PC-3 (cell line): ENCODE data around the gene IPO8. TPM values are rescaled to one million over a fixed set of nuclear protein-coding genes. Genes with fewer than 3 reads are reported as not detected.

ENCODE experiments used
- ATAC-seq: fragments of 200-7000 bp; cut with Tn5 transposase; 2 replicates; pipeline ENCODE4 v1.9.1; 2020; ENCODE audit warnings: mild to moderate bottlenecking, moderate library complexity
- BruUV-seq: library from RNA; stranded (reverse); fragments of 400-500 nt; replicated peaks from 2 replicates; lab custom pipeline; 2021; lab: Mats Ljungman, UMichigan
- CTCF ChIA-PET: fragments of 300-600 bp; sonication (Branson Sonifier 250); formaldehyde crosslinking; loops from one replicate; lab custom pipeline; 2022; ENCODE audit warnings: antibody characterized with exemption; lab: Charles Lee
- POLR2A ChIA-PET: fragments of 300-600 bp; sonication (Branson Sonifier 250); formaldehyde crosslinking; loops from one replicate; lab custom pipeline; 2022; ENCODE audit warnings: antibody characterized with exemption; ENCODE audit not compliant: unreplicated experiment; lab: Charles Lee
- DNase-seq: peaks from one replicate; pipeline ENCODE4 v3.0.0-alpha.2; 2015
- H2AFZ ChIP-seq: fragments of 300-600 bp; sonication (generic); 2 replicates; pipeline ENCODE4 v1.6.0; 2016; ENCODE audit warnings: antibody characterized with exemption, low read length
- H3F3A ChIP-seq: fragments of 300-600 bp; sonication (generic); one replicate; pipeline ENCODE4 v1.6.0; 2017; ENCODE audit warnings: antibody characterized with exemption, low read length, control low read depth, mild to moderate bottlenecking; ENCODE audit not compliant: unreplicated experiment
- H3K27ac ChIP-seq: fragments of 300-600 bp; sonication (generic); 2 replicates; pipeline ENCODE4 v1.5.1; 2016; ENCODE audit warnings: mild to moderate bottlenecking, low read length
- H3K27me3 ChIP-seq: fragments of 300-600 bp; sonication (generic); 2 replicates; pipeline ENCODE4 v1.6.1; 2016; ENCODE audit warnings: low read length, mixed read lengths
- H3K36me3 ChIP-seq: fragments of 300-600 bp; sonication (generic); 2 replicates; pipeline ENCODE4 v1.6.1; 2016; ENCODE audit warnings: low read depth, mixed run types, low read length, mixed read lengths
- H3K4me1 ChIP-seq: fragments of 300-600 bp; sonication (generic); 2 replicates; pipeline ENCODE4 v1.5.1; 2016; ENCODE audit warnings: low read length; ENCODE audit not compliant: insufficient read depth
- H3K4me2 ChIP-seq: fragments of 300-600 bp; sonication (generic); 2 replicates; pipeline ENCODE4 v1.6.0; 2016; ENCODE audit warnings: low read length
- H3K4me3 ChIP-seq: fragments of 300-600 bp; sonication (generic); 2 replicates; pipeline ENCODE4 v1.5.1; 2016; ENCODE audit warnings: mild to moderate bottlenecking, low read length, mixed read lengths
- H3K79me2 ChIP-seq: fragments of 300-600 bp; sonication (generic); 2 replicates; pipeline ENCODE4 v1.6.1; 2017; ENCODE audit warnings: low read length, mixed read lengths
- H3K9ac ChIP-seq: fragments of 300-600 bp; sonication (generic); 2 replicates; pipeline ENCODE4 v1.6.0; 2016; ENCODE audit warnings: mild to moderate bottlenecking, low read length
- H3K9me2 ChIP-seq: fragments of 300-600 bp; sonication (generic); replicated peaks from 2 replicates; pipeline ENCODE4 v1.6.1; 2016; ENCODE audit warnings: mixed run types, low read length, mixed read lengths
- H3K9me3 ChIP-seq: fragments of 300-600 bp; sonication (generic); 2 replicates; pipeline ENCODE4 v1.6.1; 2016; ENCODE audit warnings: low read length, mixed read lengths
- H4K20me1 ChIP-seq: fragments of 300-600 bp; sonication (generic); 2 replicates; pipeline ENCODE4 v1.6.1; 2016; ENCODE audit warnings: low read length, mixed read lengths
- CTCF ChIP-seq: fragments of 300-600 bp; sonication (generic); conservative IDR thresholded peaks from 2 replicates; pipeline ENCODE4 v1.5.1; 2017; ENCODE audit warnings: antibody characterized with exemption, low read depth, mild to moderate bottlenecking, low read length
- EZH2 ChIP-seq: fragments of 300-600 bp; sonication (generic); IDR thresholded peaks from one replicate; pipeline ENCODE4 v1.6.1; 2017; ENCODE audit warnings: antibody characterized with exemption, mild to moderate bottlenecking, low read length; ENCODE audit not compliant: unreplicated experiment
- EZH2phosphoT487 ChIP-seq: fragments of 300-600 bp; sonication (generic); IDR thresholded peaks from 2 replicates; pipeline ENCODE4 v1.6.1; 2018; ENCODE audit warnings: mild to moderate bottlenecking, antibody characterized with exemption, low read length, borderline replicate concordance
- intact Hi-C: fragments of 100-400 bp; cut with micrococcal nuclease; formaldehyde crosslinking; loops from 2 replicates; pipeline ENCODE4 v1.9.0; 2023
- total RNA-seq: library from RNA; depleted of rRNA; stranded (reverse); fragments of >200 nt; gene quantifications from 2 replicates; pipeline ENCODE4 v1.2.3, GENCODE V29; 2014

IPO8 gene
- total RNA-seq, 1 experiment from 2014 or later: 13.3 TPM

DNA sequence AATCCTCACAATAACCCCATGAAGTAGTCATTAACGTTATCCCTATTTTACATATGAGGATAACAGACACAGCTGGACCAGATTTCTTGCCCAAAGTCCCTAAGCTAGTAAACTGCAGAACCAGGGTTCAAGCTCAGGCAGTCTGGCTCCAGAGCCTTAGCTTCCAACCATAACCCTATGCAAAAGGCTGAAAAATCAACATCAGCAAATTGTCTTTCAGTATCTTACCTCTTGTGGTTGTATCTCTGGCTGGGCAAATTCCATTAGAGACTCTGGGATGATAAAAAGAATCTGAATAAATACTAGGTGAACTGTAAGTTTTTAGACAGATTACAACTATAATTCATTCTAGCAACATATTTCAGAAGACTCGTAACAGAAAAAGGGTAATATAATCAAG is 34.3 kb upstream of the IPO8 start:
- DNase-seq (no peak), ATAC-seq (no peak)
- intact Hi-C loops: no loop called here
- Histone ChIP-seq H3K4me3 (no peak overlapping the region), H3F3A (no peaks in the 10 kb centered on the region), H3K79me2 (peaks cover 21% of the 10 kb centered on the region; the same call in 1 of the 2 replicates), H3K27me3 (no peaks in the 10 kb centered on the region), H2AFZ (no peak overlapping the region), H3K9ac (no peak overlapping the region), H3K9me3 (no peaks in the 10 kb centered on the region), H3K4me2 (no peak overlapping the region), H3K27ac (no peak overlapping the region), H3K36me3 (peaks cover 32% of the 10 kb centered on the region), H3K4me1 (peaks cover 16% of the 10 kb centered on the region), H4K20me1 (no peaks in the 10 kb centered on the region), H3K9me2 (no peaks in the 10 kb centered on the region)
- BruUV-seq: no TSS peak
- CTCF ChIA-PET: no interaction called here
- no peak for TF ChIP-seq CTCF
- TF ChIP-seq EZH2: no peak
- no peak for TF ChIP-seq EZH2phosphoT487
- POLR2A ChIA-PET: no interaction called here

- no peak overlapping the region for H3K27ac ChIP-seq
- H3K4me3 ChIP-seq: no peak overlapping the region
- BruUV-seq: no TSS peak
- H3K9me3 ChIP-seq: no peaks in the 10 kb centered on the region
- H3K9ac ChIP-seq: no peak overlapping the region
- TF ChIP-seq EZH2: no peak
- TF ChIP-seq CTCF: no peak
- TF ChIP-seq EZH2phosphoT487: no peak
- no peak for ATAC-seq
- POLR2A ChIA-PET: no interaction called here
- no peaks in the 10 kb centered on the region for H3K9me2 ChIP-seq
- no peak for DNase-seq
- peaks cover 25% of the 10 kb centered on the region; the same call in 1 of the 2 replicates for H3K79me2 ChIP-seq
- H3K4me2 ChIP-seq: no peak overlapping the region
- H3K36me3 ChIP-seq: peaks cover 33% of the 10 kb centered on the region
- no peaks in the 10 kb centered on the region for H4K20me1 ChIP-seq
- no peak overlapping the region for H2AFZ ChIP-seq
- H3K4me1 ChIP-seq: peaks cover 17% of the 10 kb centered on the region
- intact Hi-C loops: no loop called here
- no peaks in the 10 kb centered on the region for H3K27me3 ChIP-seq
- H3F3A ChIP-seq: no peaks in the 10 kb centered on the region
- CTCF ChIA-PET: no interaction called here
Observed at GRCh38 chr12:30729547-30729946, 33.9 kb upstream of the IPO8 start.

DNA sequence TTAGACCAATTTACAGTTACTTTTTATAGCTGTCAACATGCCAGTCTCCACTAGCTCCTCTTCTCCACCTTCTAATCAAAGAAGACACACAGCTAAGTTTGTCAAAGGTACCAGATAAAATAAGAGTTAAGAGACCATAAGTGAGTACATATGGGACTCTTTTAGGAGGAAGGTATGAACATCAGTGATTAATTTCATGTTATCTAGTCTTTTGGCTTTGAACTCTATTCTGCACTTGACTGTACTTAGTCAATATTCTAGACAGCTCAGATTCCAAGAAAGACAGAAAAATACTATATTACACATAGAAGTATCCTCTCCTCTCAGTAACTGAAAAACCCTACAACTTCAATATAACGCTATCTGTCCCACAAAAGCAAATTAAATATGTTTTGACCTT is 31.0 kb upstream of the IPO8 start:
- intact Hi-C loops: no loop called here

More for the DNA sequence above, 31.0 kb upstream of the IPO8 start:
- H3K27me3 ChIP-seq: no peaks in the 10 kb centered on the region
- no peaks in the 10 kb centered on the region for H3F3A ChIP-seq
- no TSS peak for BruUV-seq
- no peaks in the 10 kb centered on the region for H3K9me3 ChIP-seq
- POLR2A ChIA-PET: no interaction called here
- no peaks in the 10 kb centered on the region for H3K9me2 ChIP-seq
- no peaks in the 10 kb centered on the region for H4K20me1 ChIP-seq
- no peak overlapping the region for H3K4me3 ChIP-seq
- TF ChIP-seq EZH2 (no peak), CTCF (no peak), EZH2phosphoT487 (no peak)
- DNase-seq: no peak
- H2AFZ ChIP-seq: no peak overlapping the region
- CTCF ChIA-PET: interaction anchor here (0.9 kb wide), 1 partner anchor 27 kb away, joined by 4 read pairs; no protein-coding TSS in a partner anchor
- no peak overlapping the region for H3K9ac ChIP-seq
- no peak overlapping the region for H3K27ac ChIP-seq
- peaks cover 48% of the 10 kb centered on the region for H3K36me3 ChIP-seq
- no peak overlapping the region for H3K4me2 ChIP-seq
- peaks cover 17% of the 10 kb centered on the region for H3K4me1 ChIP-seq
- ATAC-seq: no peak
- H3K79me2 ChIP-seq: peaks cover 34% of the 10 kb centered on the region; the same call in 1 of the 2 replicates
